Naive thymus-derived CD4-positive, alpha-beta T cell (primary cell): ENCODE results near the gene P2RX3. TPM values are rescaled to one million over a fixed set of nuclear protein-coding genes. Genes with fewer than 3 reads are reported as not detected.

Experiments used
- ATAC-seq: fragments of 150-1000 bp; cut with Tn5 transposase; 2 replicates; pipeline ENCODE4 v1.10.0; 2021; ENCODE audit warnings: mild to moderate bottlenecking, moderate library complexity
- CTCF ChIA-PET: fragments of 350-600 bp; sonication (Branson Sonifier 250); formaldehyde crosslinking; loops from one replicate; lab custom pipeline; 2021; ENCODE audit warnings: antibody characterized with exemption; lab: Charles Lee
- POLR2A ChIA-PET: fragments of 350-600 bp; sonication (Branson Sonifier 250); formaldehyde crosslinking; loops from one replicate; lab custom pipeline; 2021; ENCODE audit warnings: antibody characterized with exemption, inconsistent platforms; lab: Charles Lee
- DNase-seq, 9 donors: peaks; one replicate each; pipeline versions ENCODE4 v3.0.0 to v3.0.0-alpha.2; 2020 to 2022; ENCODE audit warnings: mixed read lengths in 1 of 9
- H3K27ac ChIP-seq: one replicate; pipeline ENCODE4 v1.7.0; 2013; ENCODE audit warnings: mild to moderate bottlenecking, low read depth, low read length, moderate library complexity
- H3K27me3 ChIP-seq, 2 donors: one replicate each; pipeline ENCODE4 v1.7.0; 2013; ENCODE audit warnings: low read length in 2 of 2, mild to moderate bottlenecking in 2 of 2, moderate library complexity in 2 of 2; ENCODE audit not compliant: control insufficient read depth in 2 of 2, insufficient read depth in 2 of 2
- H3K36me3 ChIP-seq, 3 experiments: 1 replicate in 2 of 3; 2 replicates in 1 of 3; pipeline ENCODE4 v1.7.0; 2013; ENCODE audit warnings: low read length in 3 of 3, mild to moderate bottlenecking in 3 of 3, moderate library complexity in 1 of 3; ENCODE audit not compliant: insufficient read depth in 3 of 3, control insufficient read depth in 2 of 3
- H3K4me1 ChIP-seq, 2 donors: one replicate each; pipeline ENCODE4 v1.7.0; 2013; ENCODE audit warnings: low read length in 2 of 2, mild to moderate bottlenecking in 2 of 2, moderate library complexity in 1 of 2; ENCODE audit not compliant: control insufficient read depth in 2 of 2, insufficient read depth in 2 of 2
- H3K4me3 ChIP-seq: 2 replicates; pipeline ENCODE4 v1.7.0; 2013; ENCODE audit warnings: mild to moderate bottlenecking, low read length
- H3K9me3 ChIP-seq, 3 experiments: 1 replicate in 2 of 3; 2 replicates in 1 of 3; pipeline ENCODE4 v1.7.0; 2013; ENCODE audit warnings: low read length in 3 of 3; ENCODE audit not compliant: control insufficient read depth in 2 of 3
- H3K27ac Mint-ChIP-seq, 9 donors: one replicate each; pipeline ENCODE4 v1.8.0; 2020 to 2022; ENCODE audit warnings: mixed read lengths in 9 of 9, mild to moderate bottlenecking in 8 of 9, moderate library complexity in 5 of 9, inconsistent platforms in 2 of 9
- H3K27me3 Mint-ChIP-seq, 5 donors: one replicate each; pipeline ENCODE4 v1.8.0; 2021 to 2022; ENCODE audit warnings: mixed read lengths in 5 of 5, mild to moderate bottlenecking in 1 of 5
- H3K36me3 Mint-ChIP-seq, 5 donors: one replicate each; pipeline ENCODE4 v1.8.0; 2020 to 2022; ENCODE audit warnings: mixed read lengths in 5 of 5, mild to moderate bottlenecking in 3 of 5, inconsistent platforms in 1 of 5
- H3K4me1 Mint-ChIP-seq, 7 donors: one replicate each; pipeline ENCODE4 v1.8.0; 2020 to 2022; ENCODE audit warnings: mixed read lengths in 7 of 7, mild to moderate bottlenecking in 3 of 7, inconsistent platforms in 1 of 7
- H3K4me3 Mint-ChIP-seq, 10 donors: one replicate each; pipeline ENCODE4 v1.8.0; 2020 to 2022; ENCODE audit warnings: mild to moderate bottlenecking in 10 of 10, mixed read lengths in 10 of 10, moderate library complexity in 6 of 10, inconsistent platforms in 2 of 10
- H3K9me3 Mint-ChIP-seq, 11 donors: one replicate each; pipeline ENCODE4 v1.8.0; 2020 to 2022; ENCODE audit warnings: mixed read lengths in 11 of 11, mild to moderate bottlenecking in 4 of 11, inconsistent platforms in 1 of 11, moderate library complexity in 1 of 11
- intact Hi-C, 2 donors: fragments of 100-400 bp; cut with micrococcal nuclease; formaldehyde crosslinking; loops; one replicate each; pipeline ENCODE4 v1.15.1; 2023
- polyA plus RNA-seq, 2 donors: library from polyadenylated mRNA; unstranded; fragments of 300-500 nt; fragmentation: Illumina TruSeq; gene quantifications; one replicate each; pipeline ENCODE4 v1.2.3, GENCODE V29; 2021
- total RNA-seq, 6 experiments: library from RNA in 5 of 6; stranded (reverse) in 5 of 6; gene quantifications; 1 replicate in 5 of 6; 2 replicates in 1 of 6; pipeline ENCODE4 v1.2.3 and lab custom pipeline; 2021 to 2026

Gene P2RX3
- total and polyA plus RNA-seq, 7 experiments from 2014 or later: not detected

GRCh38 chr11:57313071-57313787 is 24.9 kb upstream of the P2RX3 start:
- Histone ChIP-seq H3K9me3 (no peaks in the 10 kb centered on the region), H3K27me3 (no peaks in the 10 kb centered on the region), H3K27ac (no peak overlapping the region), H3K36me3 (peaks cover 0 to 34% (median 0%) of the 10 kb centered on the region in 3 experiments), H3K4me1 (peaks cover 0 to 8% of the 10 kb centered on the region in 2 donors), H3K4me3 (no peak overlapping the region)
- CTCF ChIA-PET: no interaction called here
- ATAC-seq: no peak
- Mint-ChIP-seq H3K27ac (no peak overlapping the region), H3K9me3 (no peaks in the 10 kb centered on the region), H3K4me1 (peaks cover 5 to 14% (median 11%) of the 10 kb centered on the region in 7 donors), H3K36me3 (peaks cover 0 to 12% (median 0%) of the 10 kb centered on the region in 5 donors), H3K4me3 (no peak overlapping the region), H3K27me3 (no peaks in the 10 kb centered on the region)
- DNase-seq: no peak
- POLR2A ChIA-PET: interaction anchor here (1.0 kb wide), 1 partner anchor 216 kb away, joined by 3 read pairs; no protein-coding TSS in a partner anchor
- intact Hi-C loops: no loop called here

GRCh38 chr11:57313788-57314135 is 24.4 kb upstream of the P2RX3 start:
- ChIA-PET POLR2A (interaction anchor here (1.0 kb wide), 1 partner anchor 215 kb away, joined by 3 read pairs; no protein-coding TSS in a partner anchor), CTCF (no interaction called here)
- Histone ChIP-seq H3K4me3 (no peak overlapping the region), H3K9me3 (no peaks in the 10 kb centered on the region), H3K4me1 (peaks cover 0 to 8% of the 10 kb centered on the region in 2 donors), H3K36me3 (peaks cover 0 to 34% (median 0%) of the 10 kb centered on the region in 3 experiments), H3K27me3 (no peaks in the 10 kb centered on the region), H3K27ac (no peak overlapping the region)
- intact Hi-C loops: no loop called here
- Mint-ChIP-seq H3K4me3 (no peak overlapping the region), H3K27me3 (no peaks in the 10 kb centered on the region), H3K36me3 (peaks cover 0 to 10% (median 0%) of the 10 kb centered on the region in 5 donors), H3K27ac (no peak overlapping the region), H3K4me1 (peaks cover 5 to 14% (median 11%) of the 10 kb centered on the region in 7 donors), H3K9me3 (no peaks in the 10 kb centered on the region)
- DNase-seq (no peak), ATAC-seq (no peak)

- CTCF ChIA-PET: no interaction called here
- no peaks in the 10 kb centered on the region for H3K9me3 Mint-ChIP-seq
- intact Hi-C loops: no loop called here
- H3K27me3 ChIP-seq: no peaks in the 10 kb centered on the region
- H3K27me3 Mint-ChIP-seq: no peaks in the 10 kb centered on the region
- ATAC-seq (no peak), DNase-seq (no peak)
- no peak overlapping the region for H3K27ac Mint-ChIP-seq
- POLR2A ChIA-PET: interaction anchor here (0.6 to 1.0 kb wide), 2 partner anchors 215 to 338 kb away, joined by 3 read pairs; no protein-coding TSS in a partner anchor
- H3K4me1 ChIP-seq: peaks cover 0 to 8% of the 10 kb centered on the region in 2 donors
- peaks cover 0 to 34% (median 0%) of the 10 kb centered on the region in 3 experiments for H3K36me3 ChIP-seq
- H3K27ac ChIP-seq: no peak overlapping the region
- no peak overlapping the region for H3K4me3 ChIP-seq
- H3K9me3 ChIP-seq: no peaks in the 10 kb centered on the region
- peaks cover 5 to 14% (median 13%) of the 10 kb centered on the region in 7 donors for H3K4me1 Mint-ChIP-seq
- H3K36me3 Mint-ChIP-seq: peaks cover 0 to 13% (median 0%) of the 10 kb centered on the region in 5 donors
- no peak overlapping the region for H3K4me3 Mint-ChIP-seq
These were observed 23.8 kb upstream of the P2RX3 start for GRCh38 chr11:57314221-57314973.

GRCh38 chr11:57315491-57315890 is 22.7 kb upstream of the P2RX3 start:
- Mint-ChIP-seq H3K36me3 (peaks cover 0 to 11% (median 0%) of the 10 kb centered on the region in 5 donors), H3K4me3 (no peak overlapping the region), H3K9me3 (no peaks in the 10 kb centered on the region), H3K4me1 (peaks cover 5 to 13% (median 10%) of the 10 kb centered on the region in 7 donors), H3K27ac (no peak overlapping the region), H3K27me3 (no peaks in the 10 kb centered on the region)
- CTCF ChIA-PET: no interaction called here
- DNase-seq: no peak
- Histone ChIP-seq H3K27ac (no peak overlapping the region), H3K9me3 (no peaks in the 10 kb centered on the region), H3K27me3 (no peaks in the 10 kb centered on the region), H3K4me1 (peaks cover 0 to 8% of the 10 kb centered on the region in 2 donors), H3K36me3 (peaks cover 0 to 34% (median 0%) of the 10 kb centered on the region in 3 experiments), H3K4me3 (no peak overlapping the region)
- POLR2A ChIA-PET: interaction anchor here (1.2 kb wide), 1 partner anchor 8 kb away, joined by 4 read pairs; no protein-coding TSS in a partner anchor
- intact Hi-C loops: no loop called here
- no peak for ATAC-seq

- POLR2A ChIA-PET: interaction anchor here (1.2 kb wide), 1 partner anchor 8 kb away, joined by 4 read pairs; no protein-coding TSS in a partner anchor
- H3K36me3 Mint-ChIP-seq: peaks cover 0 to 15% (median 4%) of the 10 kb centered on the region in 5 donors
- H3K27ac ChIP-seq: no peak overlapping the region
- intact Hi-C loops: no loop called here
- no peaks in the 10 kb centered on the region for H3K27me3 Mint-ChIP-seq
- DNase-seq (no peak), ATAC-seq (no peak)
- no peaks in the 10 kb centered on the region for H3K9me3 ChIP-seq
- H3K27ac Mint-ChIP-seq: no peak overlapping the region
- CTCF ChIA-PET: no interaction called here
- no peaks in the 10 kb centered on the region for H3K9me3 Mint-ChIP-seq
- H3K4me3 Mint-ChIP-seq: no peak overlapping the region
- H3K27me3 ChIP-seq: no peaks in the 10 kb centered on the region
- peaks cover 4 to 13% (median 12%) of the 10 kb centered on the region in 7 donors for H3K4me1 Mint-ChIP-seq
- peaks cover 0 to 8% of the 10 kb centered on the region in 2 donors for H3K4me1 ChIP-seq
- no peak overlapping the region for H3K4me3 ChIP-seq
- peaks cover 0 to 34% (median 0%) of the 10 kb centered on the region in 3 experiments for H3K36me3 ChIP-seq
These were observed 22.1 kb upstream of the P2RX3 start for GRCh38 chr11:57316017-57316416.

GRCh38 chr11:57318178-57318577 is 20.0 kb upstream of the P2RX3 start:
- no peak overlapping the region for H3K4me3 ChIP-seq
- DNase-seq (no peak), ATAC-seq (no peak)
- no peaks in the 10 kb centered on the region for H3K4me1 ChIP-seq
- no peak overlapping the region for H3K27ac ChIP-seq
- Mint-ChIP-seq H3K27me3 (no peaks in the 10 kb centered on the region), H3K27ac (no peak overlapping the region), H3K4me1 (peaks cover 13 to 21% (median 14%) of the 10 kb centered on the region in 7 donors), H3K9me3 (no peaks in the 10 kb centered on the region), H3K4me3 (no peak overlapping the region), H3K36me3 (peaks cover 0 to 11% (median 4%) of the 10 kb centered on the region in 5 donors)
- POLR2A ChIA-PET: no interaction called here
- CTCF ChIA-PET: no interaction called here
- intact Hi-C loops: no loop called here
- H3K36me3 ChIP-seq: peaks cover 0 to 28% (median 0%) of the 10 kb centered on the region in 3 experiments
- no peaks in the 10 kb centered on the region for H3K27me3 ChIP-seq
- H3K9me3 ChIP-seq: no peaks in the 10 kb centered on the region
